SK-N-MC (cell line): ENCODE data around the gene GTF2F2.

Experiments
- EZH2 ChIP-seq: fragments of 200-600 bp; sonication (generic); IDR thresholded peaks from one replicate; pipeline ENCODE4 v1.6.1; 2017; ENCODE audit warnings: antibody characterized with exemption
- POLR2AphosphoS5 ChIP-seq: IDR thresholded peaks from 2 replicates; pipeline ENCODE4 v1.6.1; 2012; ENCODE audit warnings: mild to moderate bottlenecking, low read depth, low read length, borderline replicate concordance

- no peak for TF ChIP-seq EZH2
- TF ChIP-seq POLR2AphosphoS5 = no peak
Measured at GRCh38 chr13:45100573-45101262, 19.6 kb upstream of the GTF2F2 start.
